Keratinocyte (primary cell): ENCODE data around the gene C11orf91. TPM values are rescaled to one million over a fixed set of nuclear protein-coding genes. Genes with fewer than 3 reads are reported as not detected.

Source experiments
- DNase-seq: peaks from one replicate; pipeline ENCODE4 v3.0.0-alpha.2; 2011; ENCODE audit warnings: low read depth, missing footprints, low spot score
- FAIRE-seq: peaks from 2 replicates; lab custom pipeline; 2011; peaks lifted over from hg19 to GRCh38; lab: Jason Lieb, UNC
- H2AFZ ChIP-seq: 2 replicates; pipeline ENCODE4 v1.6.0; 2012; ENCODE audit warnings: low read length, control low read depth, inconsistent platforms; ENCODE audit not compliant: control insufficient read depth
- H3K27ac ChIP-seq: 2 replicates; pipeline ENCODE4 v1.5.1; 2011; ENCODE audit warnings: low read length; ENCODE audit not compliant: control insufficient read depth, insufficient read depth
- H3K27me3 ChIP-seq: 3 replicates; pipeline ENCODE4 v1.6.0; 2011; ENCODE audit warnings: low read length; ENCODE audit not compliant: control insufficient read depth, insufficient read depth; ENCODE audit errors: extremely low read depth
- H3K36me3 ChIP-seq, 2 experiments: 2 replicates in 1 of 2; 3 replicates in 1 of 2; pipeline ENCODE4 v1.5.1; 2011; ENCODE audit warnings: low read length in 2 of 2, mild to moderate bottlenecking in 1 of 2; ENCODE audit not compliant: control insufficient read depth in 2 of 2, insufficient read depth in 2 of 2; ENCODE audit errors: extremely low read depth in 1 of 2
- H3K4me1 ChIP-seq: 3 replicates; pipeline ENCODE4 v1.5.1; 2011; ENCODE audit warnings: low read length; ENCODE audit not compliant: control insufficient read depth, insufficient read depth; ENCODE audit errors: extremely low read depth
- H3K4me2 ChIP-seq: 3 replicates; pipeline ENCODE4 v1.6.0; 2011; ENCODE audit warnings: low read depth, low read length; ENCODE audit not compliant: control insufficient read depth, insufficient read depth; ENCODE audit errors: extremely low read depth
- H3K4me3 ChIP-seq, 3 experiments: fragments of 200-600 bp in 1 of 3; sonication (generic) in 1 of 3; 2 replicates in 2 of 3; 3 replicates in 1 of 3; pipeline ENCODE4 v1.5.1; 2011 to 2016; ENCODE audit warnings: low read length in 3 of 3, mild to moderate bottlenecking in 3 of 3, control low read depth in 2 of 3, inconsistent platforms in 1 of 3, low read depth in 1 of 3, mixed read lengths in 1 of 3, mixed run types in 1 of 3, moderate library complexity in 1 of 3; ENCODE audit not compliant: control insufficient read depth in 2 of 3, insufficient read depth in 2 of 3; ENCODE audit errors: extremely low read depth in 1 of 3
- H3K79me2 ChIP-seq: 2 replicates; pipeline ENCODE4 v1.6.0; 2012; ENCODE audit warnings: low read length; ENCODE audit not compliant: control insufficient read depth, insufficient read depth
- H3K9ac ChIP-seq: 3 replicates; pipeline ENCODE4 v1.6.0; 2011; ENCODE audit warnings: low read length; ENCODE audit not compliant: control insufficient read depth, insufficient read depth; ENCODE audit errors: extremely low read depth
- H3K9me1 ChIP-seq: 3 replicates; pipeline ENCODE4 v1.6.0; 2011; ENCODE audit warnings: low read length; ENCODE audit not compliant: control insufficient read depth, insufficient read depth; ENCODE audit errors: extremely low read depth
- H3K9me3 ChIP-seq: 2 replicates; pipeline ENCODE4 v1.5.1; 2012; ENCODE audit warnings: low read depth, low read length; ENCODE audit not compliant: control insufficient read depth
- H4K20me1 ChIP-seq: 3 replicates; pipeline ENCODE4 v1.6.0; 2011; ENCODE audit warnings: low read length; ENCODE audit not compliant: control insufficient read depth, insufficient read depth; ENCODE audit errors: extremely low read depth
- CTCF ChIP-seq, 3 experiments: IDR thresholded peaks in 1 of 3; conservative IDR thresholded peaks in 1 of 3; optimal IDR thresholded peaks in 1 of 3; 2 replicates in 2 of 3; 3 replicates in 1 of 3; pipeline versions ENCODE3 to v1.5.1; 2011; ENCODE audit warnings: low read length in 3 of 3, mild to moderate bottlenecking in 3 of 3, moderate library complexity in 2 of 3, control low read depth in 1 of 3, inconsistent platforms in 1 of 3; ENCODE audit not compliant: insufficient read depth in 2 of 3; ENCODE audit errors: extremely low read depth in 1 of 3
- EZH2 ChIP-seq: IDR thresholded peaks from one replicate; pipeline ENCODE4 v1.6.1; 2012; ENCODE audit warnings: inconsistent platforms, mild to moderate bottlenecking, low read length, moderate library complexity
- dilution Hi-C: fragments of 300-500 bp; cut with MboI; formaldehyde crosslinking; loops from one replicate; pipeline ENCODE4 v1.7.0; 2020; ENCODE audit warnings: low sequenced_read_pairs; ENCODE audit not compliant: extremely low pct_ligation_motif_present
- polyA plus RNA-seq, 5 experiments: library from polyadenylated mRNA; depleted of rRNA in 3 of 5; stranded (reverse) in 3 of 5; stranded (forward) in 1 of 5; unstranded in 1 of 5; fragments of >200 nt; gene quantifications; 1 replicate in 1 of 5; 2 replicates in 3 of 5; 3 replicates in 1 of 5; pipeline versions ENCODE4 v1.2.1 to v1.2.3, GENCODE V29; 2011 to 2012; ENCODE audit warnings: missing spikeins in 2 of 5, low read depth in 1 of 5, low replicate concordance in 1 of 5

Gene C11orf91
- polyA plus RNA-seq, 1 donor (not counting 4 experiments of a cell fraction or from before 2014, with no cell fraction given), result 0.10 TPM

- no peak for DNase-seq
- Histone ChIP-seq H3K4me2 (no peak overlapping the region), H3K9me3 (no peaks in the 10 kb centered on the region), H4K20me1 (no peaks in the 10 kb centered on the region), H3K4me3 (no peak overlapping the region), H3K9ac (no peak overlapping the region), H3K36me3 (no peaks in the 10 kb centered on the region), H3K27ac (no peak overlapping the region), H3K27me3 (no peaks in the 10 kb centered on the region), H3K79me2 (no peaks in the 10 kb centered on the region), H3K4me1 (peaks cover 15% of the 10 kb centered on the region), H2AFZ (no peak overlapping the region), H3K9me1 (no peaks in the 10 kb centered on the region)
- no peak for FAIRE-seq
- no peak for TF ChIP-seq CTCF (optimal IDR thresholded peaks at IDR 0.05 in 1 of 3, IDR thresholded peaks at IDR 0.05 in 1 of 3, conservative IDR thresholded peaks at IDR 0.05 in 1 of 3; ENCODE audit: extremely low read depth in 1 of 3, insufficient read depth in 2 of 3, low read length in 3 of 3)
- no peak for TF ChIP-seq EZH2
- dilution Hi-C loops, result no loop called here
Measured at GRCh38 chr11:33659370-33660139, 41.1 kb downstream of the C11orf91 start.

- H3K9ac ChIP-seq, result no peak overlapping the region
- no peak overlapping the region for H3K27ac ChIP-seq
- no peak overlapping the region for H2AFZ ChIP-seq
- H3K79me2 ChIP-seq, result no peaks in the 10 kb centered on the region
- TF ChIP-seq CTCF (optimal IDR thresholded peaks at IDR 0.05 in 1 of 3, IDR thresholded peaks at IDR 0.05 in 1 of 3, conservative IDR thresholded peaks at IDR 0.05 in 1 of 3; ENCODE audit: extremely low read depth in 1 of 3, insufficient read depth in 2 of 3, low read length in 3 of 3) (no peak), EZH2 (no peak)
- dilution Hi-C loops, result no loop called here
- no peaks in the 10 kb centered on the region for H3K9me3 ChIP-seq
- FAIRE-seq (no peak), DNase-seq (no peak)
- no peak overlapping the region for H3K4me3 ChIP-seq
- H3K4me2 ChIP-seq, result no peak overlapping the region
- H3K4me1 ChIP-seq, result peaks cover 15% of the 10 kb centered on the region
- no peaks in the 10 kb centered on the region for H3K27me3 ChIP-seq
- H3K9me1 ChIP-seq, result no peaks in the 10 kb centered on the region
- H4K20me1 ChIP-seq, result no peaks in the 10 kb centered on the region
- no peaks in the 10 kb centered on the region for H3K36me3 ChIP-seq
Measured at GRCh38 chr11:33658195-33658900, 42.3 kb downstream of the C11orf91 start.
